Vagina (tissue), 2 donors: ENCODE measurements around the gene AP4E1. TPM values are rescaled to one million over a fixed set of nuclear protein-coding genes. Genes with fewer than 3 reads are reported as not detected.
"Not testable (repeated sequence)": the region's sequence is repeated elsewhere in the genome, so short reads cannot be mapped to it uniquely, and the experiment has no call there.

ENCODE experiments used
- DNase-seq, 2 donors: peaks; one replicate each; pipeline ENCODE4 v3.0.0-alpha.2; 2017; ENCODE audit errors: extremely low spot score in 2 of 2
- H3K27ac ChIP-seq: fragments of 200-600 bp; sonication (generic); one replicate; pipeline ENCODE4 v1.5.1; 2019
- H3K27me3 ChIP-seq: fragments of 200-600 bp; sonication (generic); one replicate; pipeline ENCODE4 v1.5.1; 2019
- H3K36me3 ChIP-seq, 2 donors: fragments of 200-600 bp; sonication (generic); one replicate each; pipeline ENCODE4 v1.5.1; 2017 to 2019
- H3K4me1 ChIP-seq: fragments of 200-600 bp; sonication (generic); one replicate; pipeline ENCODE4 v1.5.1; 2019
- H3K4me3 ChIP-seq, 2 donors: fragments of 200-600 bp; sonication (generic); 1 replicate in 1 of 2; 2 replicates in 1 of 2; pipeline ENCODE4 v1.5.1; 2016 to 2019
- H3K9me3 ChIP-seq: fragments of 200-600 bp; sonication (generic); one replicate; pipeline ENCODE4 v1.5.1; 2019
- POLR2A ChIP-seq, 2 donors: fragments of 450-650 bp; IDR thresholded peaks; one replicate each; pipeline ENCODE4 v1.6.1; 2017; ENCODE audit warnings: antibody characterized with exemption in 2 of 2, mild to moderate bottlenecking in 2 of 2, moderate library complexity in 2 of 2
- POLR2AphosphoS5 ChIP-seq, 2 donors: sonication (generic); formaldehyde crosslinking; IDR thresholded peaks; one replicate each; pipeline ENCODE4 v1.9.0; 2017; ENCODE audit warnings: antibody characterized with exemption in 2 of 2, mild to moderate bottlenecking in 2 of 2, low read depth in 1 of 2; ENCODE audit not compliant: insufficient read depth in 1 of 2
- intact Hi-C: fragments of 100-400 bp; cut with DNase I; formaldehyde crosslinking; loops from one replicate; pipeline ENCODE4 v1.15.1; 2023
- total RNA-seq: library from RNA; depleted of rRNA; stranded (reverse); fragments of >200 nt; gene quantifications from one replicate; pipeline ENCODE4 v1.2.3, GENCODE V29; 2016
- TF ChIP-seq, protein P1 (sequence below), 3 experiments: fragments of 450-650 bp in 2 of 3; fragments of 200-600 bp in 1 of 3; sonication (generic) in 1 of 3; IDR thresholded peaks; one replicate each; pipeline ENCODE4 v1.5.1; 2017 to 2019; ENCODE audit warnings: antibody characterized with exemption in 3 of 3, mild to moderate bottlenecking in 2 of 3, moderate library complexity in 2 of 3

Gene AP4E1
- total RNA-seq, 1 donor from 2014 or later: 7.4 TPM

DNA sequence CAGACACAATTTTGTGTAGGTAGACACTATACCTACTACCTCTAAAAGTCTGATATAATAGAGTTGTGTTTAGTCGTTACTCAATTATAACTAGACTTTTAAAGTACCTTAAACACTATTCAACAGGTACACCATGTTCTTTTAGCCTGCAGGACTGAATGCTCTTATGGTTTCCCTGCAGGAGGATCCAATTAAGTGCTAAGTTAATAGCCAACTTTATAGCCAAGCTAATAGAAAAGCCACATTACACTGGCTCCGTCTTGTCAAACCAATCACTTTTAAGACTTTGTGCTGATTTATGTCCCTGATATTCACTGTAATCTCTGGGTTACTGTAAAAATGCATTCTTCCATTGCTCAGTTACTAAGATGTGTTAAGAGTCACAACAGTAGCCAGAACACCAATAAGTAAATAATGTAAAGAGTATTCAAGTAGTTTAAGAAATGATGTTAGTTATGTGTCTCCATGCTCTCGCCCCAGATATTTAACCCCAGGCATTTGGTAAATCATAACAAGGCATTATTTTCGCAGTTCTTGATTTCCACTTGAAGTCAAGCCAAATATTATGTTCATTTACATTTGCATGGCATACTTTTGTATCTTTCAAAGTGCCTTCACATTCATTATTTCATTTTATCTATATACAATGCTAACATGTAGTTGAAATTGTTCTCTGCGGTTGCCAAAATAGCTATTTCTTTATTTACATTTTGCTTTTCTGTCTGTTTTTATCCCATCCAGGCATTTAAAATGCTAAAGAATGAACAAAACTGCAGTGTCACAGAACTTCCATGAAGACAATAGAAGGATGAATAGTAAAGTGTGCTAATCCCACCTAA, 42.7 kb upstream of the AP4E1 start:
- TF ChIP-seq, protein P1, sequence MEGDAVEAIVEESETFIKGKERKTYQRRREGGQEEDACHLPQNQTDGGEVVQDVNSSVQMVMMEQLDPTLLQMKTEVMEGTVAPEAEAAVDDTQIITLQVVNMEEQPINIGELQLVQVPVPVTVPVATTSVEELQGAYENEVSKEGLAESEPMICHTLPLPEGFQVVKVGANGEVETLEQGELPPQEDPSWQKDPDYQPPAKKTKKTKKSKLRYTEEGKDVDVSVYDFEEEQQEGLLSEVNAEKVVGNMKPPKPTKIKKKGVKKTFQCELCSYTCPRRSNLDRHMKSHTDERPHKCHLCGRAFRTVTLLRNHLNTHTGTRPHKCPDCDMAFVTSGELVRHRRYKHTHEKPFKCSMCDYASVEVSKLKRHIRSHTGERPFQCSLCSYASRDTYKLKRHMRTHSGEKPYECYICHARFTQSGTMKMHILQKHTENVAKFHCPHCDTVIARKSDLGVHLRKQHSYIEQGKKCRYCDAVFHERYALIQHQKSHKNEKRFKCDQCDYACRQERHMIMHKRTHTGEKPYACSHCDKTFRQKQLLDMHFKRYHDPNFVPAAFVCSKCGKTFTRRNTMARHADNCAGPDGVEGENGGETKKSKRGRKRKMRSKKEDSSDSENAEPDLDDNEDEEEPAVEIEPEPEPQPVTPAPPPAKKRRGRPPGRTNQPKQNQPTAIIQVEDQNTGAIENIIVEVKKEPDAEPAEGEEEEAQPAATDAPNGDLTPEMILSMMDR (IDR thresholded peaks at IDR 0.05): no peak
- no peak for TF ChIP-seq POLR2AphosphoS5 (IDR thresholded peaks at IDR 0.05; ENCODE audit: insufficient read depth in 1 of 2, low read depth in 1 of 2)
- TF ChIP-seq POLR2A (IDR thresholded peaks at IDR 0.05): no peak

DNA sequence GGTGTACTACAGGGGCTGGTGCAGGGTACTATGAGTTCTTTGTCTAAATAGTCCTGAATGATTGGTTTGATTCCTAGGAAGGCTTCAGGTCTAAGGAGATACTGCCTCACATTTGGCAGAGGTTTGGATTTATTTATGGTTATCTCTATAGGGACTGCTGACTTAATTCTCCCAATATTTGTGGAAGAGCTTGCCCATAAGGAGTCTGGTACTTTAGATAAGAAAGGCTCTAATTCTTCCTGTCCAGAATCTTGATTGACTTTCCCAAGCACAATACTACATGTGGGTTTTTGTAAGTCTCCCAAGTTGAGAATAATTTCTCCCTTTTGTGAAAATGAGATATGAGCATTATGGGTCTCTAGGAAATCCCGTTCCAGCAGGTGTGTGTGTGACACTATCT, 36.7 kb upstream of the AP4E1 start:
- no peaks in the 10 kb centered on the region for H3K27me3 ChIP-seq
- no peaks in the 10 kb centered on the region for H3K36me3 ChIP-seq
- H3K9me3 ChIP-seq: no peaks in the 10 kb centered on the region
- TF ChIP-seq POLR2A (IDR thresholded peaks at IDR 0.05) (no peak), POLR2AphosphoS5 (IDR thresholded peaks at IDR 0.05; ENCODE audit: insufficient read depth in 1 of 2, low read depth in 1 of 2) (no peak)
- TF ChIP-seq, protein P1 (IDR thresholded peaks at IDR 0.05): no peak
- H3K4me3 ChIP-seq: no peak overlapping the region
- H3K4me1 ChIP-seq: no peaks in the 10 kb centered on the region
- no peak overlapping the region for H3K27ac ChIP-seq
- intact Hi-C loops: loop anchor here (10.0 kb wide), 1 partner anchor 187 kb away; the partner anchor contains the start of gene TRPM7
- DNase-seq: no peak

More for the DNA sequence above, 42.7 kb upstream of the AP4E1 start:
- Histone ChIP-seq H3K4me1 (no peaks in the 10 kb centered on the region), H3K27me3 (no peaks in the 10 kb centered on the region), H3K4me3 (no peak overlapping the region), H3K36me3 (no peaks in the 10 kb centered on the region), H3K27ac (no peak overlapping the region), H3K9me3 (no peaks in the 10 kb centered on the region)
- intact Hi-C loops: no loop called here
- DNase-seq: no peak

GRCh38 chr15:50872832-50873426, 35.6 kb upstream of the AP4E1 start:
- H3K36me3 ChIP-seq: no peaks in the 10 kb centered on the region
- DNase-seq: no peak
- no peaks in the 10 kb centered on the region for H3K27me3 ChIP-seq
- H3K4me1 ChIP-seq: peaks cover 5% of the 10 kb centered on the region
- intact Hi-C loops: loop anchor here (10.0 kb wide), 1 partner anchor 188 kb away; the partner anchor contains the start of gene TRPM7
- H3K9me3 ChIP-seq: no peaks in the 10 kb centered on the region
- TF ChIP-seq, protein P1 (IDR thresholded peaks at IDR 0.05): no peak
- no peak for TF ChIP-seq POLR2AphosphoS5 (IDR thresholded peaks at IDR 0.05; ENCODE audit: insufficient read depth in 1 of 2, low read depth in 1 of 2)
- no peak for TF ChIP-seq POLR2A (IDR thresholded peaks at IDR 0.05)
- H3K4me3 ChIP-seq: no peak overlapping the region
- H3K27ac ChIP-seq: no peak overlapping the region

GRCh38 chr15:50873935-50874361, 34.5 kb upstream of the AP4E1 start:
- intact Hi-C loops: loop anchor here (10.0 kb wide), 1 partner anchor 189 kb away; the partner anchor contains the start of gene TRPM7
- Histone ChIP-seq H3K9me3 (no peaks in the 10 kb centered on the region), H3K4me3 (no peak overlapping the region), H3K36me3 (no peaks in the 10 kb centered on the region), H3K4me1 (peaks cover 5% of the 10 kb centered on the region), H3K27me3 (no peaks in the 10 kb centered on the region), H3K27ac (no peak overlapping the region)
- no peak for DNase-seq
- TF ChIP-seq POLR2AphosphoS5 (IDR thresholded peaks at IDR 0.05; ENCODE audit: insufficient read depth in 1 of 2, low read depth in 1 of 2) (no peak), POLR2A (IDR thresholded peaks at IDR 0.05) (no peak)
- TF ChIP-seq, protein P1 (IDR thresholded peaks at IDR 0.05): no peak

GRCh38 chr15:50875238-50875637, 33.2 kb upstream of the AP4E1 start:
- not testable (repeated sequence) for H3K9me3 ChIP-seq, H3K4me3 ChIP-seq, H3K36me3 ChIP-seq, H3K4me1 ChIP-seq, H3K27me3 ChIP-seq, DNase-seq, H3K27ac ChIP-seq
- intact Hi-C loops: loop anchor here (10.0 kb wide), 1 partner anchor 190 kb away; the partner anchor contains the start of gene TRPM7
